ENCODE results near the gene TMEM45A.

Gene TMEM45A

GRCh38 chr3:100516838-100517237 is 24.4 kb downstream of the TMEM45A start:
- ChIA-PET CTCF (no interaction called here), POLR2A (no interaction called here)
- no peak for DNase-seq (ENCODE audit: extremely low spot score)
- no peak for TF ChIP-seq ZNF384 (IDR thresholded peaks at IDR 0.05)
- no peak for TF ChIP-seq FOXA1 (IDR thresholded peaks at IDR 0.05)
- no peak for TF ChIP-seq PKNOX1 (IDR thresholded peaks at IDR 0.05)
- TF ChIP-seq SUZ12 (IDR thresholded peaks at IDR 0.05) = no peak
- TF ChIP-seq FOXM1 (IDR thresholded peaks at IDR 0.05; ENCODE audit: borderline replicate concordance) = no peak
- TF ChIP-seq ELF4 (IDR thresholded peaks at IDR 0.05) = no peak

GRCh38 chr3:100517276-100517675 is 24.9 kb downstream of the TMEM45A start:
- DNase-seq (ENCODE audit: extremely low spot score) = no peak
- CTCF ChIA-PET = no interaction called here
- no peak for TF ChIP-seq CTBP1 (IDR thresholded peaks at IDR 0.05; ENCODE audit: borderline replicate concordance)
- TF ChIP-seq FOXK2 (IDR thresholded peaks at IDR 0.05) = no peak
- no peak for TF ChIP-seq SP1 (IDR thresholded peaks at IDR 0.05)
- TF ChIP-seq HDGF (IDR thresholded peaks at IDR 0.05; ENCODE audit: borderline replicate concordance) = no peak
- no peak for TF ChIP-seq BHLHE40 (IDR thresholded peaks at IDR 0.05; ENCODE audit: borderline replicate concordance)
- TF ChIP-seq NFRKB (IDR thresholded peaks at IDR 0.05) = no peak
- TF ChIP-seq L3MBTL2 (conservative IDR thresholded peaks at IDR 0.05) = no peak
- no peak for TF ChIP-seq FOXA1 (IDR thresholded peaks at IDR 0.05)
- TF ChIP-seq ELF4 (IDR thresholded peaks at IDR 0.05) = no peak
- no peak for TF ChIP-seq LEF1 (IDR thresholded peaks at IDR 0.05; ENCODE audit: borderline replicate concordance)
- no peak for TF ChIP-seq ZNF384 (IDR thresholded peaks at IDR 0.05)
- TF ChIP-seq TARDBP (IDR thresholded peaks at IDR 0.05) = no peak
- POLR2A ChIA-PET = interaction anchor here (0.6 kb wide), 1 partner anchor 691 kb away, joined by 3 read pairs; no protein-coding TSS in a partner anchor

- no peak for TF ChIP-seq PKNOX1 (IDR thresholded peaks at IDR 0.05)
- TF ChIP-seq FOXA1 (IDR thresholded peaks at IDR 0.05) = no peak
- TF ChIP-seq ELF4 (IDR thresholded peaks at IDR 0.05) = no peak
- TF ChIP-seq NFRKB (IDR thresholded peaks at IDR 0.05) = no peak
- TF ChIP-seq SUZ12 (IDR thresholded peaks at IDR 0.05) = no peak
- no peak for TF ChIP-seq BHLHE40 (IDR thresholded peaks at IDR 0.05; ENCODE audit: borderline replicate concordance)
- TF ChIP-seq TARDBP (IDR thresholded peaks at IDR 0.05) = no peak
- CTCF ChIA-PET = no interaction called here
- no peak for DNase-seq (ENCODE audit: extremely low spot score)
- POLR2A ChIA-PET = no interaction called here
These were observed 25.8 kb downstream of the TMEM45A start for GRCh38 chr3:100518244-100518643.

GRCh38 chr3:100518983-100519382 is 26.6 kb downstream of the TMEM45A start:
- CTCF ChIA-PET = no interaction called here
- TF ChIP-seq ZNF384 (IDR thresholded peaks at IDR 0.05) (no peak), ELF4 (IDR thresholded peaks at IDR 0.05) (no peak), NFRKB (IDR thresholded peaks at IDR 0.05) (no peak), LEF1 (IDR thresholded peaks at IDR 0.05; ENCODE audit: borderline replicate concordance) (no peak), HDGF (IDR thresholded peaks at IDR 0.05; ENCODE audit: borderline replicate concordance) (no peak)
- DNase-seq (ENCODE audit: extremely low spot score) = no peak
- POLR2A ChIA-PET = no interaction called here

GRCh38 chr3:100521439-100521845 is 29.0 kb downstream of the TMEM45A start:
- no peak for TF ChIP-seq SUZ12 (IDR thresholded peaks at IDR 0.05)
- TF ChIP-seq CTBP1 (IDR thresholded peaks at IDR 0.05; ENCODE audit: borderline replicate concordance) = no peak
- TF ChIP-seq ELF4 (IDR thresholded peaks at IDR 0.05) = no peak
- no peak for TF ChIP-seq FOXK2 (IDR thresholded peaks at IDR 0.05)
- no peak for TF ChIP-seq FOXA1 (IDR thresholded peaks at IDR 0.05)
- ChIA-PET POLR2A (no interaction called here), CTCF (no interaction called here)
- DNase-seq (ENCODE audit: extremely low spot score) = no peak

- POLR2A ChIA-PET = no interaction called here
- TF ChIP-seq ARNT (IDR thresholded peaks at IDR 0.05) (no peak), LEF1 (IDR thresholded peaks at IDR 0.05; ENCODE audit: borderline replicate concordance) (no peak), ELF4 (IDR thresholded peaks at IDR 0.05) (no peak), HDGF (IDR thresholded peaks at IDR 0.05; ENCODE audit: borderline replicate concordance) (no peak), SP1 (IDR thresholded peaks at IDR 0.05) (no peak), SUZ12 (IDR thresholded peaks at IDR 0.05) (no peak), CTBP1 (IDR thresholded peaks at IDR 0.05; ENCODE audit: borderline replicate concordance) (no peak)
- no peak for DNase-seq (ENCODE audit: extremely low spot score)
- CTCF ChIA-PET = no interaction called here
These were observed 29.7 kb downstream of the TMEM45A start for GRCh38 chr3:100522125-100522524.

GRCh38 chr3:100523050-100523760 is 30.8 kb downstream of the TMEM45A start:
- CTCF ChIA-PET = no interaction called here
- no peak for TF ChIP-seq ELF4 (IDR thresholded peaks at IDR 0.05)
- no peak for TF ChIP-seq ARNT (IDR thresholded peaks at IDR 0.05)
- no peak for TF ChIP-seq FOXK2 (IDR thresholded peaks at IDR 0.05)
- TF ChIP-seq FOXM1 (IDR thresholded peaks at IDR 0.05; ENCODE audit: borderline replicate concordance) = no peak
- no peak for TF ChIP-seq HDGF (IDR thresholded peaks at IDR 0.05; ENCODE audit: borderline replicate concordance)
- TF ChIP-seq FOXA1 (IDR thresholded peaks at IDR 0.05) = no peak
- POLR2A ChIA-PET = no interaction called here
- DNase-seq (ENCODE audit: extremely low spot score) = no peak
